Hepatocyte (in vitro differentiated cells): ENCODE results near the gene GMDS. TPM values are rescaled to one million over a fixed set of nuclear protein-coding genes. Genes with fewer than 3 reads are reported as not detected.

Experiments used
- DNase-seq: peaks from one replicate; pipeline ENCODE4 v3.0.0-alpha.2; 2016; ENCODE audit warnings: low spot score
- H2AFZ ChIP-seq: fragments of 200-600 bp; sonication (generic); 2 replicates; pipeline ENCODE4 v1.6.0; 2016; ENCODE audit warnings: antibody characterized with exemption, mild to moderate bottlenecking
- H3K27ac ChIP-seq: fragments of 200-600 bp; sonication (generic); 2 replicates; pipeline ENCODE4 v1.5.1; 2016; ENCODE audit warnings: mild to moderate bottlenecking
- H3K27me3 ChIP-seq: fragments of 200-600 bp; sonication (generic); 2 replicates; pipeline ENCODE4 v1.6.1; 2016
- H3K36me3 ChIP-seq: fragments of 200-600 bp; sonication (generic); replicated peaks from 2 replicates; pipeline ENCODE4 v1.5.1; 2016; ENCODE audit warnings: low read depth; ENCODE audit not compliant: insufficient read depth
- H3K4me1 ChIP-seq: fragments of 200-600 bp; sonication (generic); 2 replicates; pipeline ENCODE4 v1.5.1; 2016; ENCODE audit warnings: mild to moderate bottlenecking, moderate library complexity; ENCODE audit not compliant: insufficient read depth
- H3K4me2 ChIP-seq: fragments of 200-600 bp; sonication (generic); 2 replicates; pipeline ENCODE4 v1.6.0; 2016
- H3K4me3 ChIP-seq: fragments of 200-600 bp; sonication (generic); 2 replicates; pipeline ENCODE4 v1.5.1; 2016; ENCODE audit warnings: mild to moderate bottlenecking
- H3K79me2 ChIP-seq: fragments of 200-600 bp; sonication (generic); 2 replicates; pipeline ENCODE4 v1.6.0; 2017; ENCODE audit warnings: mild to moderate bottlenecking
- H3K9me2 ChIP-seq: fragments of 200-600 bp; sonication (generic); replicated peaks from 2 replicates; pipeline ENCODE4 v1.6.0; 2017; ENCODE audit warnings: mild to moderate bottlenecking; ENCODE audit not compliant: insufficient read depth
- H3K9me3 ChIP-seq: fragments of 200-600 bp; sonication (generic); 2 replicates; pipeline ENCODE4 v1.5.1; 2016; ENCODE audit warnings: low read depth, mild to moderate bottlenecking
- H4K20me1 ChIP-seq: fragments of 200-600 bp; sonication (generic); 2 replicates; pipeline ENCODE4 v1.6.0; 2016; ENCODE audit warnings: mild to moderate bottlenecking; ENCODE audit not compliant: insufficient read depth, poor library complexity, severe bottlenecking
- EZH2 ChIP-seq: fragments of 200-600 bp; sonication (generic); IDR thresholded peaks from 2 replicates; pipeline ENCODE4 v1.6.1; 2016; ENCODE audit warnings: antibody characterized with exemption, mild to moderate bottlenecking, borderline replicate concordance
- EZH2phosphoT487 ChIP-seq: fragments of 200-600 bp; sonication (generic); IDR thresholded peaks from one replicate; pipeline ENCODE4 v1.6.1; 2018; ENCODE audit warnings: antibody characterized with exemption, mild to moderate bottlenecking, low read depth, moderate library complexity; ENCODE audit not compliant: unreplicated experiment, severe bottlenecking
- WGBS: methylation state at CpG from one replicate; pipeline ENCODE4 v1.1.6; 2016; ENCODE audit warnings: low lambda C conversion rate; ENCODE audit errors: missing lambda C conversion rate; 5-methylcytosine and 5-hydroxymethylcytosine counted together
- polyA plus RNA-seq: library from polyadenylated mRNA; unstranded; fragments of >200 nt; fragmentation: Nextera tagmentation; extraction: Ambion mirVana; gene quantifications from 2 replicates; pipeline ENCODE4 v1.2.1, GENCODE V29; 2016
- total RNA-seq: library from RNA; depleted of rRNA; stranded (reverse); fragments of >200 nt; gene quantifications from 2 replicates; pipeline ENCODE4 v1.2.3, GENCODE V29; 2014
- TF ChIP-seq, protein P1 (sequence below): fragments of 200-600 bp; sonication (generic); IDR thresholded peaks from 2 replicates; pipeline ENCODE4 v1.5.1; 2016; ENCODE audit warnings: antibody characterized with exemption, mild to moderate bottlenecking; ENCODE audit not compliant: poor library complexity

GMDS gene
- total and polyA plus RNA-seq, 2 experiments from 2014 or later: 20.7 to 32.6 TPM

DNA sequence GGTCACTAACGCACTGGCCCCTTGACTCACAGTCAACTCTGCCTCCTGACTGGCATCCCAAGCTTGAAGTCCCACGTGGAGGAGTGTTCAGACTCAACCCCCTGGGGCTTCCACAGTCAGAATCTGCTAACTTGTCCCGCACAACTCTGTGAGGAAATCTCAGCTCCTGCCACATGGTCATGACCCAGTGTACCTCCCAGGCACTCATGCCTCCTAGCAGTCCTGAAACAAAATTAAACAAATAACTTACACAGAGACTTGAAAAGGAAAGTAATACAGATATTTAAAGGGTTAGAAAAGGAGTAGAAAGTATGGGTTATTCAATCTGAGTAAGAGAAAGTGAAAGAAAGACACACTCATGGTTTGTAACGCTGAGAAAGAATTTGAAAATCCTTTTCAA, 134.9 kb downstream of the GMDS start:
- DNase-seq: no peak
- no peaks in the 10 kb centered on the region for H3K36me3 ChIP-seq
- H3K9me2 ChIP-seq: no peaks in the 10 kb centered on the region
- no peaks in the 10 kb centered on the region for H3K27me3 ChIP-seq
- no peak overlapping the region for H3K4me2 ChIP-seq
- WGBS: 87% methylated on average over 4 of the region's 4 CpGs
- no peaks in the 10 kb centered on the region for H3K9me3 ChIP-seq
- H4K20me1 ChIP-seq: no peaks in the 10 kb centered on the region
- no peak overlapping the region for H3K4me3 ChIP-seq
- no peak for TF ChIP-seq EZH2phosphoT487
- TF ChIP-seq, protein P1, sequence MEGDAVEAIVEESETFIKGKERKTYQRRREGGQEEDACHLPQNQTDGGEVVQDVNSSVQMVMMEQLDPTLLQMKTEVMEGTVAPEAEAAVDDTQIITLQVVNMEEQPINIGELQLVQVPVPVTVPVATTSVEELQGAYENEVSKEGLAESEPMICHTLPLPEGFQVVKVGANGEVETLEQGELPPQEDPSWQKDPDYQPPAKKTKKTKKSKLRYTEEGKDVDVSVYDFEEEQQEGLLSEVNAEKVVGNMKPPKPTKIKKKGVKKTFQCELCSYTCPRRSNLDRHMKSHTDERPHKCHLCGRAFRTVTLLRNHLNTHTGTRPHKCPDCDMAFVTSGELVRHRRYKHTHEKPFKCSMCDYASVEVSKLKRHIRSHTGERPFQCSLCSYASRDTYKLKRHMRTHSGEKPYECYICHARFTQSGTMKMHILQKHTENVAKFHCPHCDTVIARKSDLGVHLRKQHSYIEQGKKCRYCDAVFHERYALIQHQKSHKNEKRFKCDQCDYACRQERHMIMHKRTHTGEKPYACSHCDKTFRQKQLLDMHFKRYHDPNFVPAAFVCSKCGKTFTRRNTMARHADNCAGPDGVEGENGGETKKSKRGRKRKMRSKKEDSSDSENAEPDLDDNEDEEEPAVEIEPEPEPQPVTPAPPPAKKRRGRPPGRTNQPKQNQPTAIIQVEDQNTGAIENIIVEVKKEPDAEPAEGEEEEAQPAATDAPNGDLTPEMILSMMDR: no peak
- no peak for TF ChIP-seq EZH2
- no peaks in the 10 kb centered on the region for H3K79me2 ChIP-seq
- H3K4me1 ChIP-seq: no peaks in the 10 kb centered on the region
- H2AFZ ChIP-seq: no peak overlapping the region
- no peak overlapping the region for H3K27ac ChIP-seq

DNA sequence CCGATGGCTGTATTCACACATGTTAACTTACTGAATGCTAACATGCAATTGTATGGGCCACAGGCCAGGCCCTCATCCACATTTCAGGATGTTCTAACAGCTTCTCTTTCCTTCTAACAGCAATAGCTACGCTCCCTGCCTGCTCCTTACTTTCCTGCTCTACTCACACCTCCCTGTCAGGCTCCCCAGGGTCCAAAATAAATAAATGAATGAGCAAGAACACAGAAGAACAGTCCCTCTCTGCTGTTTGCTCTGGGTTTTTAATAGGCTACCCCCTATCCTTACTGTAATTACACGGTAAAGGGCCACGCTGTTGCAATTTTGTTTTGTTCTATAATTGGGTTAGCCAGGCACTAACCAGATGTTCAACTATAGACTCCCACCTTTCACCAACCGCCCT, 135.6 kb downstream of the GMDS start:
- Histone ChIP-seq H3K9me2 (no peaks in the 10 kb centered on the region), H3K4me2 (no peak overlapping the region), H3K79me2 (no peaks in the 10 kb centered on the region), H4K20me1 (no peaks in the 10 kb centered on the region), H3K4me3 (no peak overlapping the region), H2AFZ (no peak overlapping the region), H3K27me3 (no peaks in the 10 kb centered on the region), H3K27ac (no peak overlapping the region), H3K36me3 (no peaks in the 10 kb centered on the region), H3K4me1 (no peaks in the 10 kb centered on the region), H3K9me3 (no peaks in the 10 kb centered on the region)
- TF ChIP-seq EZH2phosphoT487 (no peak), EZH2 (no peak)
- TF ChIP-seq, protein P1: no peak
- DNase-seq: no peak
- WGBS: 86% methylated on average over 5 of the region's 5 CpGs

DNA sequence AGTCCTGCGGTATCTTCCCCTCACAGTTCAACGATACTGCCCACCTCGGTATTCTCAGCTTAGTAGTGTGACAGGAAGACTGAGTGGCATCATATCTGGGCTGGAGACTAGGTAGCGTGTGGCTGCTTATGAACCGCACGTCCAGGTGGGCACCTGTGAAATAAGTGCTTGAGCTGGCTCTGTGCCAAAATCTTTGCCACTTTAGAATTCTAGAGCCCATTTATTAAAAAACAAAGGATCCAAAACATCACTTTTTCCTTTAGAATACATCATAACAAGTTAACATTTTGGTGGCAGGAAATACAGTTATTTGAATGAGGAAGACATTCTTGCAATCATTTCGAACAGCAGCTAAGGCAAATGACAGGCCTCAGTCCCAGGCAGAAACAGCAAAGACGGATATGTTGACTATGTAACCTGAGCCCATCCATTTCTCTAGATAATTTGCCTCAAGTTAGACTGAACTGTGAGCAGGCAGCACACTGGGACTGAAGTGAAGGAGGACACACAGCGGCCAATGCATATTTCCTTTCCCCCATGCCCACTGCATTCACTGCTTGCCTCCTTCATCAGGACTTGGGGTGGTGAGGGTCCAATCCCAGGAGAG, 136.6 kb downstream of the GMDS start:
- Histone ChIP-seq H3K4me2 (no peak overlapping the region), H2AFZ (no peak overlapping the region), H3K79me2 (no peaks in the 10 kb centered on the region), H3K27ac (no peak overlapping the region), H3K36me3 (no peaks in the 10 kb centered on the region), H3K4me1 (no peaks in the 10 kb centered on the region), H3K27me3 (no peaks in the 10 kb centered on the region), H3K4me3 (no peak overlapping the region), H3K9me3 (no peaks in the 10 kb centered on the region), H3K9me2 (no peaks in the 10 kb centered on the region), H4K20me1 (no peaks in the 10 kb centered on the region)
- TF ChIP-seq EZH2phosphoT487 (no peak), EZH2 (no peak)
- TF ChIP-seq, protein P1: no peak
- no peak for DNase-seq
- 81% methylated on average over 9 of the region's 9 CpGs for whole genome bisulfite sequencing
